Esophagus squamous epithelium (tissue), 5 donors: ENCODE measurements around the gene ACSL1. TPM values are rescaled to one million over a fixed set of nuclear protein-coding genes. Genes with fewer than 3 reads are reported as not detected.

Source experiments
- DNase-seq: peaks from one replicate; lab custom pipeline; 2025; lab: John Stamatoyannopoulos, UW
- H3K27ac ChIP-seq, 4 donors: fragments of 200-600 bp; sonication (generic); one replicate each; pipeline ENCODE4 v1.5.1; 2016 to 2019; ENCODE audit warnings: mild to moderate bottlenecking in 1 of 4
- H3K27me3 ChIP-seq, 4 donors: fragments of 200-600 bp; sonication (generic); 1 replicate in 3 of 4; 2 replicates in 1 of 4; pipeline versions ENCODE4 v1.5.1 to v1.6.0; 2017 to 2021; ENCODE audit warnings: antibody characterized with exemption in 1 of 4
- H3K36me3 ChIP-seq, 3 donors: fragments of 200-600 bp; sonication (generic); one replicate each; pipeline ENCODE4 v1.5.1; 2016 to 2019
- H3K4me1 ChIP-seq, 3 donors: fragments of 200-600 bp; sonication (generic); one replicate each; pipeline ENCODE4 v1.5.1; 2017 to 2019
- H3K4me3 ChIP-seq, 4 donors: fragments of 200-600 bp; sonication (generic); 1 replicate in 3 of 4; 2 replicates in 1 of 4; pipeline ENCODE4 v1.5.1; 2016 to 2019; ENCODE audit warnings: mild to moderate bottlenecking in 2 of 4, moderate library complexity in 1 of 4
- H3K9me3 ChIP-seq, 3 donors: fragments of 200-600 bp; sonication (generic); one replicate each; pipeline ENCODE4 v1.5.1; 2016 to 2019
- CTCF ChIP-seq, 6 experiments: fragments of 450-650 bp in 4 of 6; fragments of 200-600 bp in 2 of 6; sonication (generic) in 2 of 6; IDR thresholded peaks; one replicate each; pipeline ENCODE4 v1.5.1; 2016 to 2019; ENCODE audit warnings: antibody characterized with exemption in 6 of 6, mild to moderate bottlenecking in 4 of 6, moderate library complexity in 4 of 6
- POLR2A ChIP-seq, 4 donors: fragments of 450-650 bp; IDR thresholded peaks; one replicate each; pipeline ENCODE4 v1.6.1; 2017; ENCODE audit warnings: antibody characterized with exemption in 4 of 4, mild to moderate bottlenecking in 4 of 4, moderate library complexity in 3 of 4
- WGBS, 2 donors: methylation state at CpG; one replicate each; pipeline ENCODE4 v1.1.5; 2018; 5-methylcytosine and 5-hydroxymethylcytosine counted together
- intact Hi-C: fragments of 100-400 bp; cut with DNase I; formaldehyde crosslinking; loops from one replicate; pipeline ENCODE4 v1.15.0; 2022
- total RNA-seq, 4 donors: library from RNA; depleted of rRNA; stranded (reverse); fragments of >200 nt; gene quantifications; one replicate each; pipeline ENCODE4 v1.1.0, GENCODE V29; 2016
- donor health status: DM: yes; HTN: yes; CAD: no.

Gene ACSL1
- total RNA-seq, 4 donors from 2014 or later: 59.7 to 101 (median 73.8) TPM

GRCh38 chr4:184861047-184861446 lies 35.3 kb upstream of the ACSL1 start:
- Histone ChIP-seq H3K36me3 (no peaks in the 10 kb centered on the region), H3K4me3 (no peak overlapping the region), H3K9me3 (no peaks in the 10 kb centered on the region), H3K4me1 (no peaks in the 10 kb centered on the region), H3K27ac (no peak overlapping the region), H3K27me3 (peaks cover 0 to 3% (median 0%) of the 10 kb centered on the region in 4 donors)
- TF ChIP-seq CTCF (IDR thresholded peaks at IDR 0.05) (no peak), POLR2A (IDR thresholded peaks at IDR 0.05) (no peak)
- intact Hi-C loops: no loop called here
- WGBS, 2 donors: 74 to 87% methylated on average over 5 of the region's 5 CpGs
- DNase-seq: no peak

DNA sequence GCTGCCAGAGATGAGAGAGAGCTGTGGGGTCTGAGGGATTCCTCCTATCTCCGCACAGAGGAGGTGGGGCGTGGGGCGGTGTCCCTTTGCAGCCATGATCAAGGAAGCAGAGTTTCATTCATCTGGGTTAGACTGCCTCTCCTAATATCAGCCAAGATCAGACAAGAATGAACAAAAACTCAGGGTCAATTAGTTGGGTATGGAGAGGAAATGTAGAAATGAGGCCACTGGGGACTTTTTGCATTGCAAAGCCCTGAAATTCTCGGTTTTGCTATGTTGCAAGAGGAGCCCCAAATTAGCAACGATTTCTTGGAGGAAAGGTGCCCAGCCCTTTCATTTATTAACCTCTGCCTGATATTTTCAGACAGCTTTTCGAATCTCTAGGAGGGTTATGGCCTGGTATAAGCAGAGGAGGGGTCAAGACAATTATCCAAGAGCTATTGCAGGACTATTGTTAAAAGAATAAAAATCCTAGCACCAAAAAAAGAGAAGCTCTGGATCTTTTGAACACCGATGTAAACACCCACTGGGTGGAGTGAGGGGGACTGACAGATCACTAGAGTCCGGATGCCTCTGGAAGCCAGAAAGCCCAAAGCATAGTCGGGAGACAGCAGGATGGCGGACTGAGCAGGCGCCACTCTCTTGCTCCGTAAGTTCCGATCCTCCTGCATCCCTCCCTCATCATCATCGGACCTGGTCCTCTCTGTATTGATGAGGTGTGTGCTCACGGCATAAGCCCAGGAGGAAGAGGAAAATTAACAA lies 34.4 kb upstream of the ACSL1 start:
- intact Hi-C loops: no loop called here
- DNase-seq: no peak
- H3K4me3 ChIP-seq: no peak overlapping the region
- TF ChIP-seq CTCF (IDR thresholded peaks at IDR 0.05): no peak
- no peak for TF ChIP-seq POLR2A (IDR thresholded peaks at IDR 0.05)
- 68 to 81% methylated on average over 11 to 15 of the region's 15 CpGs for WGBS, 2 donors
- H3K27ac ChIP-seq: no peak overlapping the region
- H3K36me3 ChIP-seq: no peaks in the 10 kb centered on the region
- H3K4me1 ChIP-seq: no peaks in the 10 kb centered on the region
- no peaks in the 10 kb centered on the region for H3K9me3 ChIP-seq
- peaks cover 0 to 3% (median 0%) of the 10 kb centered on the region in 4 donors for H3K27me3 ChIP-seq

GRCh38 chr4:184857441-184858121 lies 31.8 kb upstream of the ACSL1 start:
- intact Hi-C loops: no loop called here
- no peak overlapping the region for H3K27ac ChIP-seq

GRCh38 chr4:184856277-184856609 lies 30.5 kb upstream of the ACSL1 start:
- no peak for DNase-seq
- intact Hi-C loops: no loop called here
- WGBS, 2 donors: 71 to 72% methylated on average over 1 of the region's 1 CpG
- H3K9me3 ChIP-seq: no peaks in the 10 kb centered on the region
- H3K4me1 ChIP-seq: no peaks in the 10 kb centered on the region
- no peak overlapping the region for H3K4me3 ChIP-seq
- no peak overlapping the region for H3K27ac ChIP-seq
- no peaks in the 10 kb centered on the region for H3K27me3 ChIP-seq
- no peaks in the 10 kb centered on the region for H3K36me3 ChIP-seq
- TF ChIP-seq CTCF (IDR thresholded peaks at IDR 0.05) (no peak), POLR2A (IDR thresholded peaks at IDR 0.05) (no peak)

More at GRCh38 chr4:184857441-184858121, 31.8 kb upstream of the ACSL1 start:
- WGBS, 2 donors: 76 to 79% methylated on average over 9 to 11 of the region's 11 CpGs
- no peaks in the 10 kb centered on the region for H3K9me3 ChIP-seq
- no peak for DNase-seq
- TF ChIP-seq CTCF (IDR thresholded peaks at IDR 0.05): no peak
- TF ChIP-seq POLR2A (IDR thresholded peaks at IDR 0.05): no peak
- no peaks in the 10 kb centered on the region for H3K4me1 ChIP-seq
- H3K36me3 ChIP-seq: no peaks in the 10 kb centered on the region
- no peak overlapping the region for H3K4me3 ChIP-seq
- H3K27me3 ChIP-seq: peaks cover 0 to 1% (median 0%) of the 10 kb centered on the region in 4 donors

DNA sequence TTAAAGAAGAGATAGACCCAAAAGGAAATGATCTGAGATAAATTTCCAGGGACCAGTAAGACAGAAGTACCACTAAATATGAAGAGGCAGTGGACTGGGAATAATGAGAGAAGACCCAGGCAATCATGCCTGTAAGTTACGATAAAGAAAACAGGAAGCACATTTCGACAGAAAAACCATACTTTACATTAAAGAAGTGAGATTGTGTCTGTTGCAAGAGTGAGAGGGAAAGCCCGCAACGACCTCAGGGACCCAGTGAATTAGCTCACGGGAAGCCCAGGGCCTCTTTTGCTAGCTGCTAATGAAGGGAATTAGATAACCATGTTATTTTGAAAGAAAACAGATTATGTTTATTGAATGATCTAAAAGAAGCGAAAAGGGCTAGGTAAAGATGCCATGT lies 28.9 kb upstream of the ACSL1 start:
- H3K27ac ChIP-seq: peak overlapping the region in 1 of 4 donors; percentile 39
- intact Hi-C loops: no loop called here
- no peaks in the 10 kb centered on the region for H3K9me3 ChIP-seq
- DNase-seq: no peak
- TF ChIP-seq POLR2A (IDR thresholded peaks at IDR 0.05) (no peak), CTCF (IDR thresholded peaks at IDR 0.05) (no peak)
- 45 to 68% methylated on average over 6 of the region's 6 CpGs for WGBS, 2 donors
- no peaks in the 10 kb centered on the region for H3K27me3 ChIP-seq
- no peak overlapping the region for H3K4me3 ChIP-seq
- no peaks in the 10 kb centered on the region for H3K36me3 ChIP-seq
- H3K4me1 ChIP-seq: no peaks in the 10 kb centered on the region
